Frontal cortex (tissue), 4 donors: ENCODE results near the gene CLDN17. TPM values are rescaled to one million over a fixed set of nuclear protein-coding genes. Genes with fewer than 3 reads are reported as not detected.

Source experiments
- DNase-seq, 2 donors: peaks; one replicate each; pipeline ENCODE4 v3.0.0; 2012; ENCODE audit warnings: low spot score in 2 of 2
- FAIRE-seq: peaks from 2 replicates; lab custom pipeline; 2012; peaks lifted over from hg19 to GRCh38; lab: Jason Lieb, UNC
- total RNA-seq: library from RNA; depleted of rRNA; stranded (reverse); fragments of >200 nt; gene quantifications from one replicate; pipeline ENCODE4 v1.2.3, GENCODE V29; 2014
- donor health status: control.
- donor health status: control.
- donor health status: control.

Gene CLDN17
- total RNA-seq, 1 donor from 2014 or later: not detected

- FAIRE-seq: no peak
- no peak for DNase-seq
Measured at GRCh38 chr21:30129246-30129645, 37.4 kb downstream of the CLDN17 start.

- FAIRE-seq (no peak), DNase-seq (no peak)
Measured at GRCh38 chr21:30126576-30126975, 40.0 kb downstream of the CLDN17 start.

- FAIRE-seq: no peak
- no peak for DNase-seq
Measured at GRCh38 chr21:30117631-30118030, 49.0 kb downstream of the CLDN17 start.

- FAIRE-seq (no peak), DNase-seq (no peak)
Measured at GRCh38 chr21:30116479-30116878, 50.1 kb downstream of the CLDN17 start.

Other genes starting within 250 kb of the CLDN17 start
- gene GRIK1, start 226.8 kb downstream of the CLDN17 start, total RNA-seq: 4.1 TPM
- gene CLDN8, start 49.3 kb upstream of the CLDN17 start, total RNA-seq: not detected
- gene KRTAP24-1, start 116.1 kb upstream of the CLDN17 start, total RNA-seq: not detected
- gene KRTAP25-1, start 122.7 kb upstream of the CLDN17 start, total RNA-seq: not detected
- not detected for gene KRTAP26-1, start 153.5 kb upstream of the CLDN17 start, total RNA-seq
- gene KRTAP27-1, start 170.9 kb upstream of the CLDN17 start, total RNA-seq: not detected
- not detected for gene KRTAP23-1, start 181.8 kb upstream of the CLDN17 start, total RNA-seq
- not detected for gene KRTAP13-2, start 205.5 kb upstream of the CLDN17 start, total RNA-seq
- gene KRTAP13-1, start 229.2 kb upstream of the CLDN17 start, total RNA-seq: not detected